GM12878 (cell line): ENCODE measurements around the gene GPC5. TPM values are rescaled to one million over a fixed set of nuclear protein-coding genes. Genes with fewer than 3 reads are reported as not detected.

Experiments used
- ATAC-seq: fragments of 200-7000 bp; cut with Tn5 transposase; 3 replicates; pipeline ENCODE4 v1.9.1; 2020; ENCODE audit warnings: mild to moderate bottlenecking, moderate library complexity
- BruUV-seq: library from RNA; stranded (reverse); fragments of 400-500 nt; replicated peaks from 2 replicates; lab custom pipeline; 2021; lab: Mats Ljungman, UMichigan
- CTCF ChIA-PET: fragments of 300-600 bp; sonication (Branson Sonifier 250); formaldehyde crosslinking; extraction: SDS; loops from one replicate; lab custom pipeline; 2021; ENCODE audit warnings: inconsistent platforms; lab: Yijun Ruan, JAX
- POLR2A ChIA-PET: fragments of 350-600 bp; formaldehyde crosslinking; extraction: SDS; loops from one replicate; lab custom pipeline; 2021; ENCODE audit warnings: inconsistent platforms; lab: Charles Lee
- RAD21 ChIA-PET: fragments of 300-600 bp; sonication (Branson Sonifier 250); formaldehyde crosslinking; loops from one replicate; lab custom pipeline; 2023; ENCODE audit warnings: antibody characterized with exemption; ENCODE audit not compliant: unreplicated experiment; lab: Charles Lee
- SMC1A ChIA-PET: fragments of 300-600 bp; sonication (Branson Sonifier 250); formaldehyde crosslinking; loops from one replicate; lab custom pipeline; 2023; ENCODE audit not compliant: unreplicated experiment, uncharacterized antibody; lab: Charles Lee
- DNase-seq: peaks from one replicate; pipeline ENCODE4 v3.0.0-alpha.2; 2011; ENCODE audit warnings: low read depth, low spot score
- FAIRE-seq: peaks from 3 replicates; lab custom pipeline; 2011; peaks lifted over from hg19 to GRCh38; lab: Jason Lieb, UNC
- H2AFZ ChIP-seq: 2 replicates; pipeline ENCODE4 v1.6.0; 2011; ENCODE audit warnings: low read depth, low read length, control low read depth; ENCODE audit not compliant: control insufficient read depth
- H3K27ac ChIP-seq: 2 replicates; pipeline ENCODE4 v1.5.1; 2011; ENCODE audit warnings: control low read depth; ENCODE audit not compliant: control insufficient read depth, insufficient read depth
- H3K27me3 ChIP-seq, 2 experiments: replicated peaks in 1 of 2; 2 replicates each; pipeline versions ENCODE4 v1.6.0 to v1.6.1; 2011; ENCODE audit warnings: low read length in 1 of 2; ENCODE audit not compliant: control insufficient read depth in 2 of 2, insufficient read depth in 2 of 2
- H3K36me3 ChIP-seq, 2 experiments: 2 replicates each; pipeline ENCODE4 v1.5.1; 2011; ENCODE audit warnings: low read length in 1 of 2; ENCODE audit not compliant: control insufficient read depth in 2 of 2, insufficient read depth in 2 of 2
- H3K4me1 ChIP-seq: 2 replicates; pipeline ENCODE4 v1.6.1; 2011; ENCODE audit warnings: mild to moderate bottlenecking, low read length, moderate library complexity, mixed read lengths; ENCODE audit not compliant: control insufficient read depth, insufficient read depth
- H3K4me2 ChIP-seq: 2 replicates; pipeline ENCODE4 v1.6.0; 2011; ENCODE audit warnings: control low read depth; ENCODE audit not compliant: control insufficient read depth, insufficient read depth
- H3K4me3 ChIP-seq: fragments of 200-600 bp; sonication (generic); 2 replicates; pipeline ENCODE4 v1.5.1; 2016
- H3K79me2 ChIP-seq: 2 replicates; pipeline ENCODE4 v1.6.0; 2011; ENCODE audit warnings: low read length; ENCODE audit not compliant: control insufficient read depth, insufficient read depth
- H3K9ac ChIP-seq: 2 replicates; pipeline ENCODE4 v1.8.0; 2011; ENCODE audit warnings: low read length, control low read depth, mixed read lengths; ENCODE audit not compliant: control insufficient read depth, insufficient read depth
- H3K9me3 ChIP-seq: replicated peaks from 3 replicates; pipeline ENCODE4 v1.5.1; 2011; ENCODE audit warnings: mild to moderate bottlenecking, low read length; ENCODE audit not compliant: control insufficient read depth, insufficient read depth
- H4K20me1 ChIP-seq: 2 replicates; pipeline ENCODE4 v1.6.0; 2011; ENCODE audit not compliant: control insufficient read depth, insufficient read depth
- CBX5 ChIP-seq: sonication (generic); IDR thresholded peaks from 2 replicates; pipeline ENCODE4 v1.6.1; 2016; ENCODE audit warnings: low read depth, moderate library complexity, mild to moderate bottlenecking, inconsistent platforms
- CREM ChIP-seq: IDR thresholded peaks from 2 replicates; pipeline ENCODE4 v1.6.1; 2014; ENCODE audit warnings: antibody characterized with exemption, low read depth
- E2F8 ChIP-seq: fragments of 450-650 bp; IDR thresholded peaks from 2 replicates; pipeline ENCODE4 v1.6.1; 2018; ENCODE audit warnings: mild to moderate bottlenecking, low read depth, moderate library complexity; ENCODE audit not compliant: partially characterized antibody
- FOXM1 ChIP-seq: IDR thresholded peaks from 2 replicates; pipeline ENCODE4 v1.6.1; 2012; ENCODE audit warnings: low read depth, mild to moderate bottlenecking, inconsistent platforms, low read length, moderate library complexity
- HDAC2 ChIP-seq: fragments of 200-600 bp; sonication (generic); IDR thresholded peaks from 2 replicates; pipeline ENCODE4 v1.6.1; 2017
- HDAC6 ChIP-seq: fragments of 200-600 bp; sonication (generic); IDR thresholded peaks from one replicate; pipeline ENCODE4 v1.8.0; 2017; ENCODE audit warnings: antibody characterized with exemption; ENCODE audit not compliant: unreplicated experiment
- IRF3 ChIP-seq: fragments of 450-650 bp; IDR thresholded peaks from 2 replicates; pipeline ENCODE4 v1.6.1; 2014; ENCODE audit warnings: mild to moderate bottlenecking
- LARP7 ChIP-seq: fragments of 450-650 bp; IDR thresholded peaks from 2 replicates; pipeline ENCODE4 v1.6.1; 2017; ENCODE audit warnings: mild to moderate bottlenecking
- NBN ChIP-seq: fragments of 450-650 bp; IDR thresholded peaks from 2 replicates; pipeline ENCODE4 v1.6.1; 2016
- NR2C1 ChIP-seq: fragments of 450-650 bp; IDR thresholded peaks from 2 replicates; pipeline ENCODE4 v1.6.1; 2017; ENCODE audit warnings: antibody characterized with exemption, mild to moderate bottlenecking, moderate library complexity
- RBBP5 ChIP-seq: fragments of 200-600 bp; sonication (generic); conservative IDR thresholded peaks from 2 replicates; pipeline ENCODE4 v1.6.1; 2016
- SP1 ChIP-seq: IDR thresholded peaks from one replicate; pipeline ENCODE4 v1.6.1; 2011; ENCODE audit warnings: low read depth, low read length
- TBL1XR1 ChIP-seq: IDR thresholded peaks from 2 replicates; pipeline ENCODE4 v1.6.1; 2012; ENCODE audit warnings: low read depth, low read length, improper control_type of control experiment
- TCF3 ChIP-seq: IDR thresholded peaks from 2 replicates; pipeline ENCODE4 v1.6.1; 2012; ENCODE audit warnings: low read depth, mild to moderate bottlenecking, low read length, borderline replicate concordance; ENCODE audit not compliant: insufficient read depth
- WGBS: methylation state at CpG from one replicate; pipeline ENCODE4 v1.1.6; 2016; ENCODE audit warnings: low lambda C conversion rate; ENCODE audit not compliant: insufficient replicate concordance, insufficient coverage; ENCODE audit errors: missing lambda C conversion rate; 5-methylcytosine and 5-hydroxymethylcytosine counted together
- in situ Hi-C: fragments of 300-500 bp; cut with MboI; formaldehyde crosslinking; loops from 9 replicates; pipeline ENCODE4 v1.14.3; 2018; ENCODE audit warnings: mixed read lengths
- intact Hi-C: fragments of 100-400 bp; cut with micrococcal nuclease; formaldehyde crosslinking; loops from one replicate; pipeline ENCODE4 v1.14.2; 2022; ENCODE audit not compliant: unreplicated experiment
- polyA plus RNA-seq, 11 experiments: library from polyadenylated mRNA; depleted of rRNA in 4 of 11; unstranded in 6 of 11; stranded (reverse) in 5 of 11; fragments of >200 nt; fragmentation: Nextera tagmentation in 4 of 11; fragmentation: Illumina TruSeq in 1 of 11; extraction: Ambion mirVana in 4 of 11; extraction: Trizol in 1 of 11; gene quantifications; 1 replicate in 1 of 11; 2 replicates in 10 of 11; pipeline versions ENCODE4 v1.2.1 to v1.2.3, GENCODE V29; 2011 to 2016; ENCODE audit warnings: inconsistent platforms in 2 of 11, missing spikeins in 2 of 11, low read depth in 1 of 11
- total RNA-seq, 4 experiments: library from RNA; depleted of rRNA in 3 of 4; stranded (reverse); fragments of >200 nt in 3 of 4; fragmentation: Illumina TruSeq in 1 of 4; extraction: Trizol in 1 of 4; gene quantifications; 2 replicates each; pipeline versions ENCODE4 v1.2.1 to v1.2.3, GENCODE V29; 2013 to 2021

Gene GPC5
- total and polyA plus RNA-seq, 10 of the 15 experiments (the other 5 are each of a cell fraction or from before 2014, with no cell fraction given), result 0.05 to 0.87 (median 0.44) TPM; not detected in 1

- no peak for TF ChIP-seq IRF3
Observed at GRCh38 chr13:92590503-92590908, 1192.1 kb downstream of the GPC5 start (continued).

- BruUV-seq, result no TSS peak
- intact Hi-C loops (no loop called here), in situ Hi-C loops (no loop called here)
- H3K36me3 ChIP-seq, result no peaks in the 10 kb centered on the region
- CTCF ChIA-PET, result no interaction called here
- no peak overlapping the region for H3K4me3 ChIP-seq
- H3K9me3 ChIP-seq, result no peaks in the 10 kb centered on the region
- no peaks in the 10 kb centered on the region for H3K27me3 ChIP-seq
- WGBS, result 2% methylated on average over 5 of the region's 5 CpGs
- DNase-seq, result no peak
- RAD21 ChIA-PET, result no interaction called here
- H3K79me2 ChIP-seq, result no peaks in the 10 kb centered on the region
- POLR2A ChIA-PET, result no interaction called here
- no peaks in the 10 kb centered on the region for H3K4me1 ChIP-seq
- no peak overlapping the region for H3K9ac ChIP-seq
- TF ChIP-seq SP1, result no peak
- TF ChIP-seq TCF3, result no peak
- TF ChIP-seq FOXM1, result no peak
- TF ChIP-seq LARP7, result no peak
- no peak for TF ChIP-seq HDAC6
- TF ChIP-seq E2F8, result no peak
- TF ChIP-seq RBBP5, result no peak
- TF ChIP-seq NBN, result no peak
- no peak for TF ChIP-seq NR2C1
- TF ChIP-seq TBL1XR1, result no peak
- no peak for TF ChIP-seq CREM
- TF ChIP-seq HDAC2, result no peak
- TF ChIP-seq CBX5, result no peak
- TF ChIP-seq, all 136 proteins: peak for 0
- no peak for ATAC-seq
- SMC1A ChIA-PET, result no interaction called here
- H3K4me2 ChIP-seq, result no peak overlapping the region
- FAIRE-seq, result no peak
- no peak overlapping the region for H3K27ac ChIP-seq
- no peaks in the 10 kb centered on the region for H4K20me1 ChIP-seq
- H2AFZ ChIP-seq, result no peak overlapping the region
Observed at GRCh38 chr13:92591117-92591516, 1192.7 kb downstream of the GPC5 start.
